GM12878 (cell line): ENCODE results near the gene SH3BP1.

Experiments
- EP300 ChIP-seq, 2 experiments: fragments of 150-350 bp in 1 of 2; IDR thresholded peaks; 2 replicates each; pipeline ENCODE4 v1.6.1; 2011 to 2012; ENCODE audit warnings: low read depth in 2 of 2, low read length in 2 of 2, borderline replicate concordance in 1 of 2, improper control_type of control experiment in 1 of 2, inconsistent platforms in 1 of 2; ENCODE audit not compliant: control insufficient read depth in 1 of 2
- HDGF ChIP-seq: fragments of 450-650 bp; IDR thresholded peaks from 2 replicates; pipeline ENCODE4 v1.6.1; 2016; ENCODE audit warnings: antibody characterized with exemption
- JUNB ChIP-seq: IDR thresholded peaks from 2 replicates; pipeline ENCODE4 v1.6.1; 2016; ENCODE audit warnings: antibody characterized with exemption, mild to moderate bottlenecking
- POLR2AphosphoS2 ChIP-seq: IDR thresholded peaks from 2 replicates; pipeline ENCODE4 v1.6.1; 2011; ENCODE audit warnings: low read depth, mild to moderate bottlenecking, low read length, improper control_type of control experiment, moderate library complexity
- SIN3A ChIP-seq: IDR thresholded peaks from 2 replicates; pipeline ENCODE4 v1.6.1; 2012; ENCODE audit warnings: low read depth, low read length, improper control_type of control experiment
- TF ChIP-seq, protein P1 (sequence below), 3 experiments: IDR thresholded peaks in 2 of 3; conservative IDR thresholded peaks in 1 of 3; 2 replicates each; pipeline ENCODE4 v1.5.1; 2011; ENCODE audit warnings: low read depth in 3 of 3, low read length in 3 of 3, mild to moderate bottlenecking in 3 of 3, control low read depth in 2 of 3, moderate library complexity in 2 of 3, inconsistent platforms in 1 of 3, mixed read lengths in 1 of 3; ENCODE audit not compliant: control insufficient read depth in 2 of 3, insufficient read depth in 1 of 3; ENCODE audit errors: extremely low read depth in 1 of 3

DNA sequence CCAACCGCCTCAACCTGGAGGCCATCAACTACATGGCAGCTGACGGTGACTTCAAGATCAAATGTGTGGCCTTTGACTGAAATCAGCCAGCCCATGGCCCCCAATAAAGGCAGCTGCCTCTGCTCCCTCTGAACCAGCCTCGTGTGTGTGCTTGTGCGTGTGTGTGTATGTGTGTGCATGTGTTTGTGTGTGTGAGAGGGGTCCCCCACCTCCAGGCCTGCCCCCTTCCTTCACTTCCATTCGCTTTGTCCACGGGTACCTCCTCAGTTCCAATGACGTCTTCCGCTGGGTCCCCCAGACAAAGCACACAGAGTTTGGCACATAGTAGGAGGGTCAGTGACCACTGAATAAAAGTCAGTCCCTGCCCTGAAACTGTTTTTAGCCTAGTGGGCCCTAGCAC is 40.2 kb downstream of the SH3BP1 start:
- no peak for TF ChIP-seq JUNB
- TF ChIP-seq SIN3A = no peak
- TF ChIP-seq HDGF = no peak
- TF ChIP-seq EP300 (IDR thresholded peaks at IDR 0.05; ENCODE audit: borderline replicate concordance in 1 of 2, control insufficient read depth in 1 of 2, low read depth in 2 of 2, low read length in 2 of 2) = no peak
- TF ChIP-seq POLR2AphosphoS2 = no peak
- TF ChIP-seq, protein P1, sequence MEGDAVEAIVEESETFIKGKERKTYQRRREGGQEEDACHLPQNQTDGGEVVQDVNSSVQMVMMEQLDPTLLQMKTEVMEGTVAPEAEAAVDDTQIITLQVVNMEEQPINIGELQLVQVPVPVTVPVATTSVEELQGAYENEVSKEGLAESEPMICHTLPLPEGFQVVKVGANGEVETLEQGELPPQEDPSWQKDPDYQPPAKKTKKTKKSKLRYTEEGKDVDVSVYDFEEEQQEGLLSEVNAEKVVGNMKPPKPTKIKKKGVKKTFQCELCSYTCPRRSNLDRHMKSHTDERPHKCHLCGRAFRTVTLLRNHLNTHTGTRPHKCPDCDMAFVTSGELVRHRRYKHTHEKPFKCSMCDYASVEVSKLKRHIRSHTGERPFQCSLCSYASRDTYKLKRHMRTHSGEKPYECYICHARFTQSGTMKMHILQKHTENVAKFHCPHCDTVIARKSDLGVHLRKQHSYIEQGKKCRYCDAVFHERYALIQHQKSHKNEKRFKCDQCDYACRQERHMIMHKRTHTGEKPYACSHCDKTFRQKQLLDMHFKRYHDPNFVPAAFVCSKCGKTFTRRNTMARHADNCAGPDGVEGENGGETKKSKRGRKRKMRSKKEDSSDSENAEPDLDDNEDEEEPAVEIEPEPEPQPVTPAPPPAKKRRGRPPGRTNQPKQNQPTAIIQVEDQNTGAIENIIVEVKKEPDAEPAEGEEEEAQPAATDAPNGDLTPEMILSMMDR (IDR thresholded peaks at IDR 0.05 in 2 of 3, conservative IDR thresholded peaks at IDR 0.05 in 1 of 3; ENCODE audit: control insufficient read depth in 2 of 3, extremely low read depth in 1 of 3, insufficient read depth in 1 of 3, low read depth in 3 of 3, low read length in 3 of 3) = no peak
